OCI-M2 (cell line): ENCODE results near the gene SLC43A3.
"Not testable (repeated sequence)": the region's sequence is repeated elsewhere in the genome, so short reads cannot be mapped to it uniquely, and the experiment has no call there.

Source experiments
- DNase-seq: peaks from one replicate; lab custom pipeline; 2025; ENCODE audit not compliant: unreplicated experiment; lab: John Stamatoyannopoulos, UW

SLC43A3 gene

DNA sequence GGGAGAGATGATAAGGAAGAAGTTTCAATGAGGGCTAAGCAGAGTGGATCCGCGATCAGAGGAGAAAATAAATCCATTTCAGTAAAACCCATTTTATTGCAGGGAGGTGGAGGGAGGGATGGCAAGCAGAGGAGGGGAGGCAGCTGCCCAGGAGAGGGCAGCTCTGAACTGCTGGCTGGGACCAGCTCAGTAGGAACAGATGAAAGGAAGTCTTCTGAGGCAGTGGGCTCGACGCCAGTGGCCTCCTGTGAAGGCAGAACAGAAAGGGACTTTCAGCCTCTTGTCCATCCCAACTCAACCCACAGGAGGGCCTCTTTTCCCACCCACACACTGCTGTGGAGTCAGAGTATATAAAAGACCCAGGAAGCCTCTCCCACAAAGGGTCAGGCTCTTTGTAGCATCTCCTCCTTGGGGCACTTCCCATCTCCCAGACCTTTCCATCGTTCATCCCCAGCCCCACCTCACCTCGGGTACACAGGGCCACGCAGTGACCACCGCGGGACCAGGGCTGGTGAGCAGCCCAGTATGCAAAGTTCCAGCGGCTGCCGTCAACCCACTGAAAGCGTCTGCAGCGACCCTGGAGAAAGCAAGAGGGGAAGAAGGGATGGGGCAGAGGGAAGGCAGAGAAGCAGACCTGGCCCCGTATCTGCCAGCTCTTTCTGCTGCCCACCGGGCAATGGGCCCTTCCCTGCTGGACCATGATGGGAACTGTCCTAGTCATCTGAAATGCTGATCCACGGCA is 39.5 kb downstream of the SLC43A3 start:
- no peak for DNase-seq

DNA sequence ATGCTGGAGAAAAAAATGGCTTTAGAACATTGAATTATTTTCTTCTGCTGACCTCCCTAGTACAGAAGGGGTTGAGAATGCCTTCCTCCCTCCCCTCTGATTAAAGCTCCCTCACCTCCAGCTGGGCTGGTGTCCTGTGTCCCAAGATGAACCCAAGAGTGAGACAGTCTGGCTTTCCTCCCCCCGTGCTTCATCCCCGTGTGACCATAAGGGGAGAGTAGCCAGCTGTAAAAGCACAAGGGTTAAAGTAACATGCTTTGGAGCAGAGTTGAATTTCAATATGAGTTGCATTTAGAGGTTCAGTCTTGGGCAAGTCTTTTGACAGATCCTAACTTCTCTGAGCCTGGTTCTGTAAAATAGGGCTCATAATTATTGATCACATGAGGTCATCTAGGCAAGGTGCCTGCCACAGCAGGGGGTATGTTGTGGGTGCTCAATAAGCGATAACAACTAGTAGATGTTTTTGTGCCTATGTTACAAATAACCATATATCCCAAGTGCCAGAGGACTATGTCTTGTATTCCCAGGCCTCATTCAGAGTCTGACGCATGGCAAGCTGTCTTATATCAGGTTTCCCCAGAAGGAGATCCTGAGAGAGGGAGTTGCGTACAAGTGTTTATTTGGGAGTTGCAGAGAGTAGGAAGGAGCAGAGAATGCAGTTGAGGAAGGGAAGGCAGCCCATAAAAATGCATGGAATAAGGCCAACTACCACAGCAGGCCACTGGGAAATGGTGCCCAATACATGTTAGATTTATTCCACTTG is 40.6 kb downstream of the SLC43A3 start:
- DNase-seq: no peak

DNA sequence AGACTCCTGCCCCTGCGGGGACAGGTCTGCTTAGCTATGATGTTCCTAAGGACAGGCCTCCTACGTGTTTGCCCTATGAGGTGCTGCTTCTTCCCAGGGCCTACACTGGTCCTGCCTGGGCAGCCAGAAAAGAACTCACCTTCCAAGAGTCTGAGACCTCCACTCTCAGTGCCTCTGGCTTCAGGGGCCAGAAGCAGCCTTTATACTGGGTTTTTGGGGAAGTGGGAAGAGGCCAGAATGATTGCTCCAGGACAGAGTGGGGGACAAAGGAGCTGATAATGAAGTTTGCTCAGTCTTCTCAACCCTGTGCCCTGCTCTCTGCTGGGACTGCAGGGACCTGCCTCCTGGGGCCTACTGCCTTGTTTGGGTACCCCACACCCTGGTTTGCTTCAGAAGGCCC is 45.9 kb downstream of the SLC43A3 start, which contains the start of gene PRG3:
PRG3 (minus strand) TSS at position 176 of the 400 bp plus-strand sequence. CDS start 442 bp downstream, outside the sequence.
- DNase-seq: no peak

DNA sequence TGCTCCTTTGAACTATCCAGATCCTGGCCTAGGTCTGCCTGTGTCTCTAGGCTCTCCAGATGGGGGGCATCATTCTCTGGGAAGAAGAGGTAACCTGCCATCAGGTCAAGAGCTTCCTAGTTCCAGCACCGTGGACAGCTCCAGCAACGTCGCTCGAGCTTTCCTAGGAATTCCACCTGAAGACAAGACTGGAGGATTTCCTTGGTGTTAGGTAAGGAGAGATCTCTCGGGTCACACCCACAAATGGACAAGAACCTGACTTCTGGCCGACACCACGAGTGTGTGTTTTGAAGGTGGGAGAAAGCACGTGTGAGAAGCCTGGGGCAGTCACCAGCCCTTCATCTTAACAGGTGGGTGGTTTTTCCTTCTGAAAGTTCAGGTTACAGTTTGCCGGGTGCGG is 47.2 kb downstream of the SLC43A3 start:
- no peak for DNase-seq

DNA sequence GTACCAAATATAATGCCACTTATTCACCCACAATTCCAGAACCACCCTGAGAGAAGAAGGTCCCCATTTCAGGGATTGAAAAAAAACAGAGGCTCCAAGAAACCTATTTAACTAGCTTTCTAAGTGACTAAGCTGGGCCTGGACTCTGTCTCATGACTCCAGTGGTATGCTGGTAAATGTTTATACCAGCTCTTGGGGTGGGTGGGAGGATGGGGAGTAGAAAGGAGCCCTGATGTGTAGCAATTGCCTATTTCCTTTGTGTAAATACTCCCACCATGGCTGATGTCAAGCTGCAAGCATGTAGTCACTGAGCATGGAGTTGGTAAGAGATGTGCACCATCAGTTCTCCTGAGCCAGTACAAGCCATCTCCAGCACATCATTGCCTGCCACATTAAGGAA is 48.7 kb downstream of the SLC43A3 start:
- DNase-seq: no peak

DNA sequence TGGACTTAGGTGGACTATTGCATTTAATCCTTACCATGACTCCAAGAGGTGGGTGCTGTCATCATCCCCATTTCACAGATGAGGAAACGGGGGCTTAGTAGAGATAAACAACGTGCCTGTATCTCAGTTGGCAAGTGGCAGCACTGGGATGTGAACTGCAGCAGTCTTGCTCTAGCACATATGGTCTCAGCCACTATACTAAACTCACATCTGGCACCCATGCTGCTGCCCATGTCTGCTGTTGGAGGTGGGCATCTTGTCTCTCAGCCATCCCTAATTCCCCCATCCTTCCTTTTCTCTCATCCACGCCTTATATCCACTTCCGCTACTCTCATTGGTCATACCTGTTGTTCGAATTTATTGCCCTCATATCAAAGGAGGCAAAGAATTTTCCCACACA is 49.8 kb downstream of the SLC43A3 start:
- no peak for DNase-seq

DNA sequence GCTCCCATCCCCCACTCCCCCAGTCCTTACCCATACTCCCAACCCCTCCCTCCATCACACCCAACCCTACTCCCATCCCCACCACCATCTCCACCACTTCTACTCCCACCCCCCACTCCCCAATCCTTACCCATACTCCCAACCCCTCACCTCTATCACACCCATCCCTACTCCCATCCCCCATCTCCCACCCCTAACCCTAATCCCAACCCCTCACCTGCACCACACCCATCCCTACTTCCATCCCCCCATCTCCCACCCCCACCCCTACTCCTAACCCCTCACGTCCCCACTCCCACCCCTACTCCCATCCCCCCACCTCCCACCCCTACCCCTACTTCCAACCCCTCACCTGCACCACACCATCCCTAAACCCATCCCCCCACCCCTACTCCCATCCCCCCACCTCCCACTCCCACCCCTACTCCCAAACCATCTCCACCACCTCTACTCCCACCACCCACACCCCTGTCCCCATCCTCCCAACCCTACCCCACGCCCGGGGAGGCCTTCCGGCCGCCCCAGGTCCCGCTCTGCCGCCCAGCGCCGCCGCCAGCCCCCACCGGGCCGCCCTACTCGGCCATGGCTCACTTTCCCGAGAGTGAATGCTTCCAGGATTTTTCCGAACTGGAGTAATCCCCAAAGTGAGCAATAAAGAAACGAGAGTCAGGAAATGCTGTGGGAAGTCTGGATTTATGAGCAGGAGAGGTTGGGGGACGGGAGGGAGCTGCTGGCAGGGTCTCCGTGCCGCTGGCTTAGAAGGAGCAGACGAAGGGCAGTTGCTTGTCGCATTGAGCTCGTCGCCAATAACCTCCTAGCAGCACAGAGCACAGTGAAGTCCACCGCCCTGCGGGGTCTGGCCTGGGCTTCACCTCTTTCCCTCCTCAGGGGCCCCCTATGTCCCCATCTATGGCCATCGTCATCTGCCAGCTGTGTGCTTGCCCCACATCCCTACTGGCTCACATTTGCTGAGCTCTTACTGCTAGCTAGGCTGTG is 50.5 kb downstream of the SLC43A3 start:
- no peak for DNase-seq

DNA sequence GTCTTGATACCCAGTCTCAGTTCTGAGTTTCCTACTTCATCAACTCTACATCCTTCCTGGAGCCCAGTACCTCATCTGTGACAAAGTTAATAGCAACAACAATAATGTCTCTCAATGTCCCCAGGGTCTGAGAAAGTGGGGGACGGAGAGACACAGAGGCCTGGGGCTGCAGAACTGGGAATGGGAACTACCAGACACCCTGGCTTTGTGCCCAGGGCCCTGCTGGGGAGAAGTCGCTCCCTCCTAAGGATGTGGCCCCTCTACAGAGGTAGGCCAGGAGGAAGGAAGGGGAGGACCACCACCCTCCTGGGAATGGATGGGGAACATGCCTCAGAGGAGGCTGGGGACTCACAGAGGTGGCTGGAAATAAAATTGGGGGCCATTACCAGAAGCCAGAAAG is 51.4 kb downstream of the SLC43A3 start:
- DNase-seq: no peak

DNA sequence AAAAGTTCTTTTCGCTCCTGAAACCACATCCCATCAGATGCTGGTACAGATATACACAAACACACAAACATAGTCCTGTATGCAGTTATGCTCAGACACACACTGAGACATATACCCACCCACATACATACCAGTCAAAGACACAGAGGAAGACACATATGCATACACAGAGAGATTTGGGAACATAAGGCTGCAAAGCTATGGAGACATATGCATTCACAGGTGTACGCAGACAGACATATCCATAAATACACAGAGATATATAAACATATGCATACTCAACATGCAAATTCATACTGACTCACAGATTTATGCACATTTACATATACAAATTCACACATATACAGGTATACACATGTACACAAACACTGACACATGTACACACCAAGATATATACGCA is 52.0 kb downstream of the SLC43A3 start:
- no peak for DNase-seq

DNA sequence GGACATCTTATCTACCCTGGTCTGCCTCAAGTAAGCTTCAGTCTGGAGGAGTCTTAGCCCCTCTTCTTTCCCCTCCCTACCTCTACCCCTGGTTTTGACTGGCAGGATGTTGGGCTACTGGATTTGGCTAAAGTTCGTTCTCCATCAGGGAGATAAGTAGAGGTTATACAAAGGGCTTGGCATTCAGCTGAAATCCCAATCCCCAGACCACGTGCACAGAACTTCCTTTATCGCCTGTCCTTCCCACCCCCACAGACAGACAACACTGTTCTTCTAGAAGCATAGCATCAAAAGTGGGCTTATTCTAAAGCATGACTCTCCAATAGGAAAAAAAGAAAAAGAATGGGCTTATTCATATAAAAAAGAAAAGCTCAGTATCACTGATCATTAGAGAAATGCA is 53.8 kb downstream of the SLC43A3 start:
- DNase-seq: no peak

DNA sequence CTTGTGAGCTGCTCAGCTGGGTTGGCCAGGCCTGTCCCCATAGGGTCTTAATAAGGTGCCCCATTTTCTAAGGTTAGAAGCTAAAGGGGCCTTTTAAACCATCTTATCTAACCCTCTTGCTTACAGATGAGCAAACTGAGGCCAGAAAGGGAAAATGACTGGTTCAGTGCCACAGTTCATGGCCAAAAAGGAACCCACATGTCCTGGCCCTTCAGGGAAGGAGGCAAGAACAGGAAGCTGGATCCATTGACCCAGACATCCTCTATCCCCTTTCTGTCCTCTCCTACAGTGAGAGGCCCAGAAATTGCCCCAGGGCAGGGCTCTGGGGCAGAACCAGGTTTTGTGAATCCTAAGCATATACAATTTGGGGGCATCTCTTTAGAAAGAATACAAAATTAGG is 56.0 kb downstream of the SLC43A3 start:
- no peak for DNase-seq

DNA sequence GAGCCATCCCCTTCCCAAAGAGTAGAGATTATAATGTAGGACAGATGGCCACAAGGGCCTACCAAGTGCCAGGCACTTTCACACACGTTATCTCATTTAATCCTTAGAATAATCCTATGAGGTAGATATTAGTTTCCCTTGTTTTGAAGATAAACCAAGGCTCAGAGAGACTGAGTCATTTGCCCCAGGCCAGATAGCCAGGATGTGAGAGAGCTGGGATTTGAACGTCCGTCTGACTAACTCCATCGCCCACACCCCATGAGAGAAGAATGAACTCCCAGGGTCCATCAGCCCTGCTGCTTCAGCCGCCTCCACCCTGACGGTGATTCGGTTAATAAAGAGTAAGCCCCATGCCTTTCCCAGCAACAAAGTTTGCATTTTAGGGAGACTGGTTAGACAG is 56.7 kb downstream of the SLC43A3 start:
- no peak for DNase-seq

DNA sequence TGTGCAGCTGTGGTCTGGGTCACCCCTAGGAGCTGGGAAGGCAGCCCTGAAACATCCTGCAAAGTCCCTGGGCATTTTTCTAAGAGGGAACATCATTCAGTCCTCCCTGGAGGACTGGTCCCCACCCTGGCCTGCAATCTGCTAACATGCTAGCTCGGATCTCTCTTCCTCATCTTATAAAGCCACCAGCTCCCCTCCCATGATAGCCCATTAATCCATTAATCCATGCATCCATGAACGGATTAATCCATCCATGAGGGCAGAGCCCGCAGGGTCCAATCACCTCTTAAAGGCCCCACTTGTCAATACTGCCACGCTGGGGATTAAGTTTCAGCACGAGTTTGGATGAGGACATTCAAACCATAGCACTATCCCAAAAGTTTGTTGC is 58.1 kb downstream of the SLC43A3 start:
- DNase-seq: no peak

DNA sequence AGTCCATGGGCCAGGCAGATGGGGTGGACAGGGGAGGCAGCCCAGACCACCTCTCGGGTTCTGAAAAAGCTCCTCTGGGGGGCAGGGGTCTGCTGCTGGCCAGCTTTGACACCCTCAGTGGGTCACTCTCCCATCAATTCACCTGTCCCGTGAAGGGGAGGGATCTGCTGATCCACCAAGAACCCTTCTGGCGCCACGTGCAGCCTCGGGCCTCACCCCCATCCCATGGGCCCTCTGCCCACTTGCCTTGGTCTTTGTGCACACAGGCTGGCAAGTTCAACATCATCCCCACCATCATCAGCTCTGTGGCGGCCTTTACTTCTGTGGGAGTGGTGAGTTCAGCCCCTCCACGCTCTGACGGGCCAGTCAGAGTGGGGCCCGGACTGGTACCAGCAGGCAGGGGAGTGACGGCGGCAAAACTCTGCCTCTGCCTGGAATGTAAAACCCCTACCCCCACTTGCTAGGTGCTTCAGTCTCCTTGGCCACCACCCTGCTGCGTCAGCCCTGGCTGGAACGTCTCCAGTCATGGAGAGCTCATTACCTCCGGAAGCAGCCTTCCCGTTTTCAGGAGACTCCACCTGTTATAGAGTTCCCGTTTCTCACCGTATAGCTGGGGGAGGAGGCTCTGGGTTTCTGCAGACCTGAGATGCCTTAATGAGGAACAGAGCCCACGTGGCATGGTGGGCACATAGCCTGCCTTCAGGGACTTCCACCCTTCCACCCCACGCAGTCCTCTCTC is 58.6 kb downstream of the SLC43A3 start:
- no peak for DNase-seq

DNA sequence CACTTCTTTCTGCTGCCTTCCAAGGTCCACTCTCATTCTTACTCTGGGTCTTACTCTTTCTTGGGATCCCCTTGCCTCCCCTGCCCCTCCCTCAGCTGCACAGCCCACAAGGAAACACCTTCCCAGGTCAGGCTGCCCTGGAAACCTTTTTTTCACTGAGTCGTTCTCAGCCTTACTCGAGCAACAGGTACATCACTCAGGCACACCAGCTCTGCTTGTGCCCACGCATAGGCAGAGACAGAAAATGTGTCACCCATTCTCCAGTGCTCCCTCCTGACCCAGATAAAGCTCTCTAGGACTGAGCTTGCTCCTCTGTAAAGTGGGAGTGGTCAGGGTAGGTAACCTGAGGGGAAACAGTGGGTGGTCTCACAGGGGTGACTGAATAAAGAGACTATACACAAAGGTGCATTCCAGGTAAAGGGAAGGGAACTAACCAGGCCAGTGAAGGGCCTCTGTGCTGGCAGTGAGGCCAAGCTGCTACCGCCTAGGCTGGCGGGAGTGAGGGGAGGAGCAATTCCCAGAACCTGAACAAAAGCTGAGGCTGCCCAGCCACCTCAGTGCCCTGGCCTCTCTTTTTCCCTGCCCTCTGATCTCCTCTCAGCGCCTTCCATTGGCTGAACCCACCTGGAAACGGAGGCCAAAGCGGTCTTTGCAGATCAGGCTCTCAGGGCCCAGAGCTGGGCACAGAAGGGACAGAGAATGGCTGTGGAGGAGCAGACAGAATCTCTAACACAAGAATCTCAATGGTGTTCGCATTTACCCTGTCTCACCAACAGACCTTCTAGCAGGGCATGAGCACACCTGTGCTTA is 61.9 kb downstream of the SLC43A3 start:
- DNase-seq: no peak

DNA sequence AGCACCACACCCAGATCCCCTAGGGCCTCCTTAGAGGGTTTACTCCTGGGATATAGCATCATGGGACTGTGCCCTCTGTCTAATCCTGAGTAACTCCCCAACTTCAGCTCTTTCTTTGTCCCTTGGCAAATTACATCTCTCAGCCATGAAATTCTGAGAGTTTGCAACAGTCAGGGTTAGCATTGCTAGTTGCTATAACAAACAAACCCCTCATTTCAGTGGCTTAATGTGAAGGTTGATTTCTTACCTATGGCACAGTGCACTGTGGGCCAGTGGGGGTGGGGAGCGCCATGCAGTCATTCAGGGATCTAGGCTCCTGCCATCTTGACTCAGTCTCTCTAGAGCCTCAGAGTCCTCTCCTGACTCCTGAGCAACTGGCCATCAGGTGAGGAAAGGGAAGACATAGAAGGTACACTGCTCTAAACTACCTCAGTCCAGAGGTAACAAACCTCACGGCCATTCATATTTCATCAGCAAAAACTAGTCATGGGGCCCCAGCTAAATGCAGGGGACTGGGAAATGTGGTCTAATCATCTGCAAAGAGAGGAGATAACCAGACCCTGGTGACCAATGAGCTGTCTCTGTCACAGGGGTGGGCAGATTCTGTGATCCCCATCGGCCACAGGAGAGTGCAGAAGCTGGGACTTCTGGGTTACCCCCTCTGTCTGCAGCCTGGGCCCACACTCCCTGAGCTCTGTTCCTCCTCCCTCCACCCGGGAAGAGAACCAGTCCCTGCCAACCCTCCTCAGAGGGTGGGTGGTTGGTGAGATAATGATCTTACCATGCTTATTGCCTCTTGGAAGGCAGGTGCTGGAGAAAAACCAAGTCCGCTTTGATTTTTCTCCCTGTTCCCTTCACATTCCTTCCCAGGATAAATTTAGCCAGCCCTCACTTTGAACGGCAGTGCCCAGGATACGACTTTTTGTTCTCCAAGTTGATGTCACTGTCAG is 63.5 kb downstream of the SLC43A3 start:
- DNase-seq: no peak

DNA sequence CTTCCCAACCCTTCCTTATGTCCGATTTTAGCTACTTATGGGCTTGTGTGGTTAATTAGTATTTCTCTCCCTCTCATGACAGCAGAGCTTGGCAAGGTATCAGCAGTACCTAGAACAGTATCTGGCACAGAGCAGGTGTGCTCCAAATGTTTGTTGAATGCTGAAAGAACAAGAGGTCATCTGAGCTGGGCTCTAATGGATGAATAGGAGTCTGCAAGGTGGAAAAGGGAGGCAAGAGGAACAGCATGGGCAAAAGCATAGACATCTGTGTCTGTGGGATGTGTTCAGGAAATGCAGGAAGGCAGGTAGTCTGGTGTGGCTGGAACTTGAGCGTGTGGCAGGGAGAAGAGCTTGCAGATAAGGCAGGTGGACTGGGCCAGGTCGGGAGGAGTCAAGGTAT is 65.0 kb downstream of the SLC43A3 start:
- no peak for DNase-seq

DNA sequence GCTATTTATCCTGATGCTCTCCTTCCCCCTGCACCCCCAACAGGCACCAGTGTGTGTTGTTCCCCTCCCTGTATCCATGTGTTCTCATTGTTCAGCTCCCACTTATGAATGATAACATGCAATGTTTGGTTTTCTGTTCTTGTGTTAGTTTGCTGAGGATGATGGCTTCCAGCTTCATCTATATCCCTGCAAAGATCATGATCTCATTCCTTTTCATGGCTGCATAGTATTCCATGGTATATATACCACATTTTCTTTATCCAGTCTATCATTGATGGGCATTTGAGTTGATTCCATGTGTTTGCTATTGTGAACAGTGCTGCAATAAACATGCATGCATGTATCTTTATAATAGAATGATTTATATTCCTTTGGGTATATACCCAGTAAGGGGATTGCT is 65.5 kb downstream of the SLC43A3 start:
- not testable (repeated sequence) for DNase-seq

DNA sequence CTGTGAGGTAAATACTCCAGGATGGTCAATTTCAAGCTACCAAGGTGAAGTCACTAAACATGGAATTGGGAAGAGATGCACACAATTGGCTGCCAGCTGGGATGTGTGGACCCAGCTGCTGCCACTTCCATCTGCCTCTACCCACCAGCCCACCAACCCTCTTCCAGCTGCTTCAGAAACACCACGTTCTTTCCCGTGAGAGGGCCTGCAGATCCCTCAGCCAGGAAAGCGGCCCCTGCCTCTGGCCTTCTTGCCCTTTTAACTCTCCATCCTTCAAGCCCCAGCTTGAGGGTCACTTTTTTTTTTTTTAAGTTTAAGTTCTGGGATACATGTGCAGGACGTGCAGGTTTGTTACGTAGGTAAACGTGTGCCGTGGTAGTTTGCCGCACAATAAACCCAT is 65.9 kb downstream of the SLC43A3 start:
- DNase-seq: no peak
